SK-N-SH (cell line): ENCODE data around the gene CEP63. TPM values are rescaled to one million over a fixed set of nuclear protein-coding genes. Genes with fewer than 3 reads are reported as not detected.

Experiments used
- CTCF ChIA-PET: fragments of 300-600, 350-600 bp; formaldehyde crosslinking; extraction: SDS; loops from one replicate; lab custom pipeline; 2021; lab: Yijun Ruan, JAX
- POLR2A ChIA-PET: fragments of 350-600 bp; sonication (Branson Sonifier 250); formaldehyde crosslinking; extraction: SDS; loops from one replicate; lab custom pipeline; 2020; ENCODE audit warnings: antibody characterized with exemption, inconsistent platforms; lab: Yijun Ruan, JAX
- DNase-seq: peaks from one replicate; pipeline ENCODE4 v3.0.0; 2012
- H2AFZ ChIP-seq: fragments of 200-600 bp; sonication (generic); 2 replicates; pipeline ENCODE4 v1.8.1; 2016; ENCODE audit warnings: antibody characterized with exemption, mild to moderate bottlenecking, low read depth
- H3F3A ChIP-seq: fragments of 200-600 bp; sonication (generic); replicated peaks from 2 replicates; pipeline ENCODE3; 2016; ENCODE audit warnings: antibody characterized with exemption, mild to moderate bottlenecking; ENCODE audit not compliant: insufficient read depth
- H3K27ac ChIP-seq, 2 experiments: fragments of 200-500 bp in 1 of 2; fragments of 200-600 bp in 1 of 2; sonication (Bioruptor generic) in 1 of 2; sonication (generic), shearing (Covaris generic) in 1 of 2; 2 replicates each; pipeline versions ENCODE4 v1.5.1 to v1.6.1; 2014 to 2016; ENCODE audit warnings: low read depth in 2 of 2, inconsistent platforms in 1 of 2, low read length in 1 of 2, mild to moderate bottlenecking in 1 of 2, mixed read lengths in 1 of 2
- H3K27me3 ChIP-seq: fragments of 200-600 bp; sonication (generic), shearing (Covaris generic); 2 replicates; pipeline ENCODE4 v1.6.1; 2016; ENCODE audit warnings: mixed run types; ENCODE audit not compliant: insufficient read depth
- H3K36me3 ChIP-seq, 2 experiments: fragments of 200-500 bp in 1 of 2; fragments of 200-600 bp in 1 of 2; sonication (Bioruptor generic) in 1 of 2; sonication (generic) in 1 of 2; replicated peaks in 1 of 2; 2 replicates each; pipeline versions ENCODE3 to v1.5.1; 2014 to 2016; ENCODE audit warnings: low read length in 1 of 2, mild to moderate bottlenecking in 1 of 2; ENCODE audit not compliant: insufficient read depth in 2 of 2, control insufficient read depth in 1 of 2
- H3K4me1 ChIP-seq, 2 experiments: fragments of 200-500 bp in 1 of 2; fragments of 200-600 bp in 1 of 2; sonication (Bioruptor generic) in 1 of 2; sonication (generic), shearing (Covaris generic) in 1 of 2; 2 replicates each; pipeline versions ENCODE4 v1.5.1 to v1.6.1; 2014 to 2016; ENCODE audit warnings: low read depth in 1 of 2, low read length in 1 of 2, mixed run types in 1 of 2; ENCODE audit not compliant: insufficient read depth in 2 of 2, control insufficient read depth in 1 of 2
- H3K4me2 ChIP-seq: fragments of 200-600 bp; sonication (generic), shearing (Covaris generic); 2 replicates; pipeline ENCODE4 v1.6.1; 2017; ENCODE audit warnings: mixed run types
- H3K4me3 ChIP-seq, 2 experiments: fragments of 200-500 bp in 1 of 2; fragments of 200-600 bp in 1 of 2; sonication (Bioruptor generic) in 1 of 2; sonication (generic), shearing (Covaris generic) in 1 of 2; 2 replicates each; pipeline versions ENCODE4 v1.5.1 to v1.8.1; 2014 to 2016; ENCODE audit warnings: low read depth in 2 of 2, inconsistent platforms in 1 of 2, low read length in 1 of 2, mild to moderate bottlenecking in 1 of 2, mixed read lengths in 1 of 2, moderate library complexity in 1 of 2
- H3K79me2 ChIP-seq: fragments of 200-600 bp; sonication (generic); 2 replicates; pipeline ENCODE4 v1.8.1; 2017; ENCODE audit warnings: mild to moderate bottlenecking; ENCODE audit not compliant: insufficient read depth
- H3K9ac ChIP-seq: fragments of 200-600 bp; sonication (generic); 2 replicates; pipeline ENCODE4 v1.6.1; 2017; ENCODE audit warnings: mixed run types
- H3K9me2 ChIP-seq: fragments of 200-600 bp; sonication (generic); 2 replicates; pipeline ENCODE4 v1.6.1; 2017; ENCODE audit warnings: mixed run types
- H3K9me3 ChIP-seq: fragments of 200-600 bp; sonication (generic); 2 replicates; pipeline ENCODE4 v1.6.1; 2017; ENCODE audit warnings: mixed run types, mild to moderate bottlenecking, moderate library complexity
- H4K20me1 ChIP-seq: fragments of 200-600 bp; sonication (generic); 2 replicates; pipeline ENCODE4 v1.6.1; 2017; ENCODE audit warnings: mild to moderate bottlenecking, mixed run types; ENCODE audit not compliant: insufficient read depth
- CHD2 ChIP-seq: fragments of 150-350 bp; IDR thresholded peaks from 2 replicates; pipeline ENCODE4 v1.6.1; 2018; ENCODE audit warnings: low read length; ENCODE audit not compliant: partially characterized antibody
- CTCF ChIP-seq: fragments of 200-600 bp; sonication (generic); IDR thresholded peaks from 2 replicates; pipeline ENCODE4 v1.6.1; 2017; ENCODE audit warnings: antibody characterized with exemption, mild to moderate bottlenecking, moderate library complexity
- EP300 ChIP-seq, 2 experiments: IDR thresholded peaks; 2 replicates each; pipeline versions ENCODE4 v1.4.0 to v1.6.1; 2012; ENCODE audit warnings: borderline replicate concordance in 1 of 2, low read depth in 1 of 2, low read length in 1 of 2
- JUND ChIP-seq: IDR thresholded peaks from 2 replicates; pipeline ENCODE4 v1.4.0; 2012
- MAX ChIP-seq: IDR thresholded peaks from 2 replicates; pipeline ENCODE4 v1.4.0; 2012; ENCODE audit warnings: low read depth
- MEF2A ChIP-seq: IDR thresholded peaks from 2 replicates; pipeline ENCODE4 v1.4.0; 2012; ENCODE audit warnings: low read depth, borderline replicate concordance
- NFIC ChIP-seq: IDR thresholded peaks from 2 replicates; pipeline ENCODE4 v1.4.0; 2012; ENCODE audit warnings: borderline replicate concordance
- POLR2AphosphoS5 ChIP-seq: IDR thresholded peaks from 2 replicates; pipeline ENCODE4 v1.6.1; 2012; ENCODE audit warnings: low read depth, low read length
- RAD21 ChIP-seq: IDR thresholded peaks from 2 replicates; pipeline ENCODE4 v1.6.1; 2012; ENCODE audit warnings: mild to moderate bottlenecking, low read length
- RCOR1 ChIP-seq: fragments of 150-350 bp; IDR thresholded peaks from 2 replicates; pipeline ENCODE4 v1.6.1; 2017; ENCODE audit warnings: antibody characterized with exemption, low read length
- RFX5 ChIP-seq: IDR thresholded peaks from 2 replicates; pipeline ENCODE4 v1.6.1; 2012; ENCODE audit warnings: mild to moderate bottlenecking, improper control_type of control experiment, low read length
- TAF1 ChIP-seq: IDR thresholded peaks from 2 replicates; pipeline ENCODE4 v1.6.1; 2012; ENCODE audit warnings: low read depth, mild to moderate bottlenecking, low read length, moderate library complexity, borderline replicate concordance
- USF1 ChIP-seq: IDR thresholded peaks from 2 replicates; pipeline ENCODE4 v1.4.0; 2012; ENCODE audit warnings: low read depth, borderline replicate concordance
- YY1 ChIP-seq: IDR thresholded peaks from 2 replicates; pipeline ENCODE4 v1.4.0; 2012; ENCODE audit warnings: low read depth, mild to moderate bottlenecking
- WGBS: methylation state at CpG from one replicate; pipeline ENCODE4 v1.1.6; 2017; ENCODE audit warnings: low lambda C conversion rate; 5-methylcytosine and 5-hydroxymethylcytosine counted together
- polyA plus RNA-seq, 3 experiments: library from polyadenylated mRNA; depleted of rRNA; stranded (reverse); fragments of >200 nt; gene quantifications; 2 replicates each; pipeline ENCODE4 v1.2.3, GENCODE V29; 2012

CEP63 gene
- polyA plus RNA-seq, 1 of the 3 experiments (the other 2 are of a cell fraction) = 6.3 TPM

- Histone ChIP-seq H3K36me3 (no peaks in the 10 kb centered on the region), H3K27me3 (no peaks in the 10 kb centered on the region), H3K79me2 (no peaks in the 10 kb centered on the region), H3K9ac (no peak overlapping the region), H3K9me2 (no peaks in the 10 kb centered on the region), H3F3A (no peaks in the 10 kb centered on the region), H2AFZ (no peak overlapping the region), H3K9me3 (no peaks in the 10 kb centered on the region), H4K20me1 (no peaks in the 10 kb centered on the region), H3K27ac (no peak overlapping the region)
- no peak for DNase-seq
- CTCF ChIA-PET = interaction anchor here (1.4 to 4.3 kb wide), 2 partner anchors 18 to 79 kb away, joined by 3 to 55 read pairs; no protein-coding TSS in a partner anchor
- POLR2A ChIA-PET = no interaction called here
- TF ChIP-seq NFIC (no peak), RFX5 (no peak), RCOR1 (no peak), EP300 (IDR thresholded peaks at IDR 0.05; ENCODE audit: borderline replicate concordance in 1 of 2, low read depth in 1 of 2, low read length in 1 of 2) (no peak), CTCF (no peak), POLR2AphosphoS5 (no peak), JUND (no peak), MAX (no peak), MEF2A (no peak), TAF1 (no peak), CHD2 (no peak), RAD21 (no peak), USF1 (no peak)
- TF ChIP-seq, all 33 proteins: peak for 0
- Histone ChIP-seq H3K4me1 (peaks cover 0 to 21% of the 10 kb centered on the region in 2 experiments; a peak in 3 of 4 replicates), H3K4me2 (no peak overlapping the region), H3K4me3 (no peak overlapping the region)
- WGBS = 64% methylated on average over 10 of the region's 10 CpGs
Observed at GRCh38 chr3:134598763-134599545, 113.1 kb downstream of the CEP63 start.

GRCh38 chr3:134600206-134600605 lies 114.3 kb downstream of the CEP63 start:
- H3K27me3 ChIP-seq = no peaks in the 10 kb centered on the region
- ChIA-PET CTCF (interaction anchor here (0.6 to 6.1 kb wide), 77 partner anchors 9 to 1444 kb away, joined by 3 to 82 read pairs (median 4); partner anchors contain the start of genes EPHB1 and KY), POLR2A (no interaction called here)
- no peak overlapping the region for H3K9ac ChIP-seq
- no peak for TF ChIP-seq YY1
- no peak for TF ChIP-seq RFX5
- no peaks in the 10 kb centered on the region for H3F3A ChIP-seq
- WGBS = 57% methylated on average over 1 of the region's 1 CpG
- H4K20me1 ChIP-seq = no peaks in the 10 kb centered on the region
- no peaks in the 10 kb centered on the region for H3K9me2 ChIP-seq
- no peaks in the 10 kb centered on the region for H3K36me3 ChIP-seq
- H3K4me3 ChIP-seq = no peak overlapping the region
- no peak overlapping the region for H3K27ac ChIP-seq
- no peak for DNase-seq
- H3K9me3 ChIP-seq = no peaks in the 10 kb centered on the region
- H3K4me1 ChIP-seq = peaks cover 0 to 21% of the 10 kb centered on the region in 2 experiments; a peak in 3 of 4 replicates
- no peak overlapping the region for H2AFZ ChIP-seq
- H3K4me2 ChIP-seq = no peak overlapping the region
- H3K79me2 ChIP-seq = no peaks in the 10 kb centered on the region
